NCI-H446 treated with DMSO at 0.1 percent for 48 hours (cell line): Measurements from ENCODE around the gene KMT2D.
A peak's percentile ranks its signal among the peaks of the same experiment; 100 is the strongest.

Experiments
- DNase-seq: peaks from one replicate; lab custom pipeline; 2025; lab: John Stamatoyannopoulos, UW

The KMT2D gene, protein sequence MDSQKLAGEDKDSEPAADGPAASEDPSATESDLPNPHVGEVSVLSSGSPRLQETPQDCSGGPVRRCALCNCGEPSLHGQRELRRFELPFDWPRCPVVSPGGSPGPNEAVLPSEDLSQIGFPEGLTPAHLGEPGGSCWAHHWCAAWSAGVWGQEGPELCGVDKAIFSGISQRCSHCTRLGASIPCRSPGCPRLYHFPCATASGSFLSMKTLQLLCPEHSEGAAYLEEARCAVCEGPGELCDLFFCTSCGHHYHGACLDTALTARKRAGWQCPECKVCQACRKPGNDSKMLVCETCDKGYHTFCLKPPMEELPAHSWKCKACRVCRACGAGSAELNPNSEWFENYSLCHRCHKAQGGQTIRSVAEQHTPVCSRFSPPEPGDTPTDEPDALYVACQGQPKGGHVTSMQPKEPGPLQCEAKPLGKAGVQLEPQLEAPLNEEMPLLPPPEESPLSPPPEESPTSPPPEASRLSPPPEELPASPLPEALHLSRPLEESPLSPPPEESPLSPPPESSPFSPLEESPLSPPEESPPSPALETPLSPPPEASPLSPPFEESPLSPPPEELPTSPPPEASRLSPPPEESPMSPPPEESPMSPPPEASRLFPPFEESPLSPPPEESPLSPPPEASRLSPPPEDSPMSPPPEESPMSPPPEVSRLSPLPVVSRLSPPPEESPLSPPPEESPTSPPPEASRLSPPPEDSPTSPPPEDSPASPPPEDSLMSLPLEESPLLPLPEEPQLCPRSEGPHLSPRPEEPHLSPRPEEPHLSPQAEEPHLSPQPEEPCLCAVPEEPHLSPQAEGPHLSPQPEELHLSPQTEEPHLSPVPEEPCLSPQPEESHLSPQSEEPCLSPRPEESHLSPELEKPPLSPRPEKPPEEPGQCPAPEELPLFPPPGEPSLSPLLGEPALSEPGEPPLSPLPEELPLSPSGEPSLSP (N-terminal part only)

GRCh38 chr12:49060237-49061156 lies at the start of gene KMT2D:
KMT2D (minus strand) TSS chr12:49060794; CDS start chr12:49055324, 5,470 bp downstream.
- peak; percentile 89 for DNase-seq

DNA sequence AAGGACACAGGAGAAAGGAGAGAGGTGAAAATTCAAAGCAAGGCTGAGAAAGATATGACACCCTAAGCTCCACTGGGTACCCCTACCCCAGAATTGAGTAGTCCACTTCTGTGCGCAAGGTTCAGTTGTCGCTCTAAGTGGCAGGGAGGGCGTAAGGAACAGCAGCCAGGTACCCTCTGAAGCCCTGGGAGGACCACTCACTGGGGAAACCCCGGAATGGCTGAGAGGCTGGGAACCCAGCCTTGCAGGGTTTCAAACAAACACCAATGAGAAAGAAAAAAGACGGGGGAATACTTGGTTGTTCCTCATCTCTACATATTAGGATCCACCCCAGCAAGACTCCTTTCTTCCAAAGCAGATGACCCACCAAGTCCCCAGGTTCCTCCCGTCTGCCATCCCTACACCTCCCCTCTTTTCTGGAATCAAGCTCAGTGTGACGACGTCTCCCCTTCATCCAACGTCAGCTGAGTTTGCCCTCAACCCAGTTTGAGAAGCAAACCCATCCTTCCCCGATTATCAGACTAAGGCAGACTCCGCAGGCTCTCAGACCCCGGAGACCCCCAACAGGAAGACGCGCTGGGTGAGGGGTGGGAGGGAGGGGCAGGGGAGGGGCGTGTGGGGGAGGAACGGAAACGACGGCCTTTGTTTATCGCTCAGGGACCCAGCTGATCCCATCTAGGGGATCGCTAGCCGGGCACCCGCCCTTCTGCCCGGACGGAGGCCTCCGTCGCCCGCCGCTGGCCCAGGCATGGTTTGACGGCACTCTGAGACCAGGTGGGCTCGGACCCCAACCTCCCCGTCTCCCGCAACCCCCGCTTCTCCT lies 49.3 kb upstream of the KMT2D start:
- no peak for DNase-seq

DNA sequence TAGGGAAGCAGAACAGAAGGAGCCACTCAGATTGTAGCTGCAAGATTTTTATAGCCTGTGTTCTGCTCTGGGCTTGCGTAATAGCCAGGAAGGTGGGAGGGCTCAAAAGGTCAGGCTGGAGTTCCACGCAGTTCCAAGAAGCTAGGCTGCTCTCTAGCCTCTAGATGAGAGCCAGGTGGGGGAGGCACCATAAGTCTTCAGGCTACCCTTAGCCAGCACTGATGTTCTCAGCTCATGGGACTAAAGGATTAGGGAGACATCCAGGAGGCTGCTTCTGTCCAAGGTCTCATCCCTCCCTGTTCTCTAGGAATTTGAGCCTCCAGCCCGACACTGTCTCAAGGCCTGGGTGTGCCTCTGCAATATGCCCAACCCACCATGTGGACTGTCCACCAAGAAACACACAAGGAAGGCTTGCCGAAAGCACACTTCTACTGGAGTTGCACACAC lies 48.4 kb upstream of the KMT2D start:
- DNase-seq, result no peak

DNA sequence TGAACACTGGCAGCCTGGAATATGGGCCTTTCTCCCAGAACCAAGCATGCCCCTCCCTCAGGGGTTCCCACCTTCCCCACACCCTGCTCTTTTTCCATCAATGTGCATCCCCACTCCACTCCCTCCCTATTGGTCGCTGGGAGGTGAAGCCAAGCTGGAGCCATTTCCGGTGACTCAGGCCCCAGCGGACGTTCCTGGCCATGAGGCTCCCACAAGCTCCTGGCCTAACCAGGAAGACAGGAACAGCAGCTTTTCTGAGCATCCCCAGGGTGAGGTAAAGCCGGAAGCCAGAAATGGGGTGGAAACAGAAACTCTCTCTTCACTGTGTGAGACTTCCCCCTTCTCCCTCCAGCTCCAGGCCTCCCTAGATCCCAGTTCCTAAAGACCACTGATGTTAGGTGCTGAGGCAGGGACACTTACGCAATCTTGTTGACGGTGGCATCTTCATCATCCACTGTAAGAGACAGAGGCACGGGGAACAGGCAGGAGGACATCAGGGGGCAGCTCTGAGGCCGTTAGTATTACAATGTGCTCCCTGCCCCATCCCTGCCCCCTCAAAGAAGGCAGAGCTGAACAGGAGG lies 45.0 kb upstream of the KMT2D start:
- DNase-seq, result no peak

DNA sequence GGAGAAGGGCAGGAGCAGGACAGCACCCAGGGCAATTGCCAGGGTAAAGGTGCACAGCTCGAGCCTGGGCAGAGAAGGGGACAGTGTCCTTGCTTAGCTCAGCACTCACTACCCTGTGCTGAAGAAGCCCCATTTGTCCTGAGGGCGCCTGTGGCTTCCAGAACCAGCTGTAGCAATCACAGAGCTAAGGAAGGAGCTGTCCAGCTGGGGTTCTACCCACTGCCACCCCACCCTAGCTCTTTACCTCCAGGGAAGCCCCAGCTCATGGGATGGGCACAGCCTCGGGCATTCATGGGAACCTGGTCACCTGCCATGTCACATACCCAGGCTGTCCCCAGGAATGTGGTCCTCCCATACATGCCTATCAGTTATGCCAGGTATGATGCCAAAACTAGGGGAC lies 44.2 kb upstream of the KMT2D start:
- no peak for DNase-seq

GRCh38 chr12:49100380-49100779 lies 39.8 kb upstream of the KMT2D start:
- no peak for DNase-seq

DNA sequence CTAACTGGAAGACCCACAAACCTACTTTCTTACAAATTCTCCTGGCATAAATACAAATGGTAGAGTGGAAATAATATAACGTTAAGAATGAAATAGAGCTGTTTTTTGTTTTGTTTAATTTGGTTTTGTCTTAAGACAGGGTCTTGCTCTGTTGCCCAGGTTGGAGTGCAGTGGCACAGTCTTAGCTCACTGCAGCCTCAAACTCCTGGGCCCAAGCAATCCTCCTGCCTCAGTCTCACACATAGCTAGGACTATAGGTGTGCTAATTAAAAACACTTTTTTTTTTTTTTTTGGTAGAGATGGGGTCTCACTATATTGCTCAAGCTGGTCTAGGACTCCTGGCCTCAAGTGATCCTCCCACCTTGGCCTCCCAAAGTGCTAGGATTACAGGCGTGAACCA lies 38.1 kb upstream of the KMT2D start:
- DNase-seq, result no peak

- DNase-seq, result peak; percentile 3
Observed at GRCh38 chr12:49098035-49098451, 37.4 kb upstream of the KMT2D start.

DNA sequence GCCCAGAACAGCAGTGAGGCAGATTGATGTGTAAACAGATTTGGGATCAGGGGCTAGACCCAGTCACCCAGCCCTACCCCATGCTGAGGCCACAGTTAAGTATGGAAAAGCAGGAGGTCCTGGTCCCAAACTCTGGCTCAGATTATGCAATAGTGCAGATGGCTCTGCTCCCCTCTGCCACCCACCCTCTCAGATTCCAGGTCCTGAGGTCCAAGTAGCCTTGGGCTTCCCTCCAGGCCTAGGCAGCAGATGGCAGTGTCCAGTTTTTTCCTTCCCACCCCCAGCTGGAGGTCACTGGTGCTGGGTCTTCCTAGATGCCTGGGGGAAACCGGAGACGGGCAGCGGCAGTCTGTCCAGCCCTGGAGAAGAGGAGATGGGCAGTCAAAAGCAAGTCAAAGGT lies 36.8 kb upstream of the KMT2D start:
- DNase-seq, result no peak

DNA sequence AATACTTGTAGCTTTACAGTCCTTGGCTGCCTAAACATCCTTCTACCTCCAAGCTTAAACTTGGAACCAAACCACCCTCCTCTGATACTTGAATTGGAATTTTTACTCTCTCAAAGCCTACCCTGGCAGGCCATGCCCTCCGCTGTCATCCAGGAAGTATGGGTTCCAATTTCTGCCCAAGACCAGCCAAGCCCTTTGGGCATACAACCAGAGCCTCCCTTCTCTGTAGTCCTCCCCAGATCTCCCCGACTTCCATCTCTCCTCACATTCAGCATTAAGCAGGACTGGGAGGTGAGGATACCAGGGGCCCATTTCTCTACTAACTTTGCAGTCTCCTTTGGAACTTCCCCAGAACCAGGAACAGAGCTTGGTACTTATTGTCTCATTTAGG lies 34.4 kb upstream of the KMT2D start:
- no peak for DNase-seq

- DNase-seq, result no peak
Observed at GRCh38 chr12:49094160-49094974, 33.8 kb upstream of the KMT2D start, which contains the start of gene DHH. DHH (minus strand) TSS chr12:49094801; CDS start chr12:49094512, 289 bp downstream.

GRCh38 chr12:49093792-49094159 lies 33.2 kb upstream of the KMT2D start:
- DNase-seq, result no peak

- no peak for DNase-seq
Observed at GRCh38 chr12:49092816-49093406, 32.3 kb upstream of the KMT2D start.

GRCh38 chr12:49092086-49092815 lies 31.7 kb upstream of the KMT2D start:
- no peak for DNase-seq

GRCh38 chr12:49091836-49092085 lies 31.2 kb upstream of the KMT2D start:
- no peak for DNase-seq

DNA sequence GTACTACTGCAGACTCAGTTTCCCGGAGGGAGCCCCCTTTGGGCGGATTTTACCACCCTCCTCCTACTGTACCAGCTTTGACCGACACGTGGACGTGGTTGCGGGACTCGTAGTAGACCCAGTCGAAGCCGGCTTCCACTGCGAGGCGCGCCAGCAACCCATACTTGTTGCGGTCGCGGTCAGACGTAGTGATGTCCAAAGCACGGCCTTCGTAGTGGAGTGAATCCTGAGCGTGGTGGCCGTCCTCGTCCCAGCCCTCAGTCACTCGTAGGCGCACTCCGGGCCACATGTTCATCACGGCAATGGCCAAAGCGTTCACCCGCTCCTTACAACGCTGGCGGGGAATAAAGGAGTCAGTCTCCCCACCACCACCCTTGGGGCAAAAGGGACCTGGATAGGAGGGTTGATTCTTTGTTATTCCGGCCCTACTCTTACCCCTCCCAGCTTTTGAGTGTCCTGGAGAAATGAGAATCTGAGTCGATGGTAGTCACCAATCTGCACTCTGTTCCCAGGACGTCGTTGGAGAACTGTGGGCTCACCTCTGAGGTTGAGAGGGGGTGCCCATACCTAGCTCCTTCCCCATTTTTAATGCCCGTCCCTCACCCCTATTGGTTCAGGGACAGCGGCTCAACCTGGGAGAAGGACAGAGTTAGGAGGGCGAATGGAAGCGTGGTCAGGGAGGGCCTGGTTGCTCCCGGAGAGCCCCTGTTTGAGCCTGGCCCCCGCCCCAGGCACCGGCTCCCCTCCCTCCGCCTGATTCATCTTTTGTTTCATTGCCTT lies 30.7 kb upstream of the KMT2D start:
- DNase-seq, result no peak

GRCh38 chr12:49089821-49090773 lies 29.5 kb upstream of the KMT2D start:
- DNase-seq, result no peak
